HG03045 (cell line): ENCODE results near the gene FBXL3.

Source experiments
- ATAC-seq: cut with Tn5 transposase; IDR thresholded peaks from one replicate; pipeline ENCODE4 v1.9.1; 2021; ENCODE audit warnings: mild to moderate bottlenecking, moderate library complexity; ENCODE audit not compliant: unreplicated experiment

The FBXL3 gene

GRCh38 chr13:77026861-77027621, at the start of gene FBXL3:
Gene FBXL3, minus strand, starts transcription at chr13:77027159. Its CDS starts 5,299 bp downstream, at chr13:77021860.
- peak; percentile 69 for ATAC-seq

- no peak for ATAC-seq
These were observed 40.6 kb upstream of the FBXL3 start for GRCh38 chr13:77067519-77067918.

- ATAC-seq, result no peak
These were observed 38.6 kb upstream of the FBXL3 start for GRCh38 chr13:77065461-77066147.

- no peak for ATAC-seq
These were observed 35.1 kb upstream of the FBXL3 start for GRCh38 chr13:77062097-77062496.

GRCh38 chr13:77061362-77061761, 34.4 kb upstream of the FBXL3 start:
- ATAC-seq, result no peak

- no peak for ATAC-seq
These were observed 29.9 kb upstream of the FBXL3 start for GRCh38 chr13:77056886-77057285.

- no peak for ATAC-seq
These were observed 29.4 kb upstream of the FBXL3 start for GRCh38 chr13:77056382-77056781.

GRCh38 chr13:77055158-77055557, 28.2 kb upstream of the FBXL3 start:
- no peak for ATAC-seq

- ATAC-seq, result no peak
These were observed 26.2 kb upstream of the FBXL3 start for GRCh38 chr13:77053192-77053591.

- ATAC-seq, result no peak
These were observed 21.7 kb upstream of the FBXL3 start for GRCh38 chr13:77048681-77049080.

GRCh38 chr13:77047649-77048343, 20.8 kb upstream of the FBXL3 start:
- ATAC-seq, result no peak

- ATAC-seq, result no peak
These were observed 15.7 kb upstream of the FBXL3 start for GRCh38 chr13:77042566-77043177.

- ATAC-seq, result no peak
These were observed 13.9 kb upstream of the FBXL3 start for GRCh38 chr13:77040835-77041234.

- ATAC-seq, result no peak
These were observed 13.1 kb upstream of the FBXL3 start for GRCh38 chr13:77040076-77040475.

- ATAC-seq, result no peak
These were observed 12.0 kb upstream of the FBXL3 start for GRCh38 chr13:77038907-77039480.

GRCh38 chr13:77036279-77036678, 9.3 kb upstream of the FBXL3 start:
- no peak for ATAC-seq

GRCh38 chr13:77034881-77035280, 7.9 kb upstream of the FBXL3 start:
- ATAC-seq, result no peak

- no peak for ATAC-seq
These were observed 6.9 kb upstream of the FBXL3 start for GRCh38 chr13:77033717-77034302.

GRCh38 chr13:77031656-77032243, 4.8 kb upstream of the FBXL3 start:
- ATAC-seq, result no peak

- no peak for ATAC-seq
These were observed 2.5 kb upstream of the FBXL3 start for GRCh38 chr13:77029436-77029835.
